ENCODE measurements around the gene GSX2.
A peak's percentile ranks its signal among the peaks of the same experiment; 100 is the strongest.
"Not testable (repeated sequence)": the region's sequence is repeated elsewhere in the genome, so short reads cannot be mapped to it uniquely, and the experiment has no call there.

The GSX2 gene

GRCh38 chr4:54099748-54100574, at the start of gene GSX2:
Gene GSX2, plus strand, starts transcription at chr4:54100163. Its CDS starts 182 bp downstream, at chr4:54100345.
- no peak for DNase-seq (ENCODE audit: insufficient read length, low spot score)

GRCh38 chr4:54050214-54050904, 49.6 kb upstream of the GSX2 start:
- FAIRE-seq (no peak), DNase-seq (ENCODE audit: insufficient read length, low spot score) (no peak)

More at GRCh38 chr4:54099748-54100574, at the start of gene GSX2:
- FAIRE-seq: no peak

- DNase-seq (ENCODE audit: insufficient read length, low spot score); FAIRE-seq: not testable (repeated sequence)
Observed at GRCh38 chr4:54053322-54053721, 46.6 kb upstream of the GSX2 start.

- no peak for FAIRE-seq
- DNase-seq (ENCODE audit: insufficient read length, low spot score): no peak
Observed at GRCh38 chr4:54054501-54054900, 45.5 kb upstream of the GSX2 start.

- FAIRE-seq (no peak), DNase-seq (ENCODE audit: insufficient read length, low spot score) (no peak)
Observed at GRCh38 chr4:54055494-54055893, 44.5 kb upstream of the GSX2 start.

GRCh38 chr4:54056360-54056759, 43.6 kb upstream of the GSX2 start:
- FAIRE-seq (no peak), DNase-seq (ENCODE audit: insufficient read length, low spot score) (no peak)

- FAIRE-seq: peak; percentile 63
- no peak for DNase-seq (ENCODE audit: insufficient read length, low spot score)
Observed at GRCh38 chr4:54058171-54058570, 41.8 kb upstream of the GSX2 start.

GRCh38 chr4:54060116-54060515, 39.8 kb upstream of the GSX2 start:
- FAIRE-seq (peak; percentile 75), DNase-seq (ENCODE audit: insufficient read length, low spot score) (no peak)

- peak; percentile 70 for FAIRE-seq
- no peak for DNase-seq (ENCODE audit: insufficient read length, low spot score)
Observed at GRCh38 chr4:54061067-54061466, 38.9 kb upstream of the GSX2 start.

GRCh38 chr4:54061873-54062272, 38.1 kb upstream of the GSX2 start:
- no peak for FAIRE-seq
- DNase-seq (ENCODE audit: insufficient read length, low spot score): no peak

GRCh38 chr4:54062392-54062791, 37.6 kb upstream of the GSX2 start:
- FAIRE-seq: no peak
- DNase-seq (ENCODE audit: insufficient read length, low spot score): no peak

GRCh38 chr4:54063229-54063628, 36.7 kb upstream of the GSX2 start:
- DNase-seq (ENCODE audit: insufficient read length, low spot score): no peak
- peak; percentile 73 for FAIRE-seq

GRCh38 chr4:54063737-54064316, 36.1 kb upstream of the GSX2 start:
- no peak for DNase-seq (ENCODE audit: insufficient read length, low spot score)
- FAIRE-seq: no peak

- DNase-seq (ENCODE audit: insufficient read length, low spot score) (peak; percentile 97), FAIRE-seq (peak; percentile 88)
Observed at GRCh38 chr4:54064317-54065111, 35.4 kb upstream of the GSX2 start, which contains the start of gene CHIC2. Gene CHIC2, minus strand, starts transcription at chr4:54064605. Its CDS starts 305 bp downstream, at chr4:54064300.

GRCh38 chr4:54065282-54066087, 34.5 kb upstream of the GSX2 start:
- DNase-seq (ENCODE audit: insufficient read length, low spot score) (no peak), FAIRE-seq (no peak)

- no peak for FAIRE-seq
- no peak for DNase-seq (ENCODE audit: insufficient read length, low spot score)
Observed at GRCh38 chr4:54066088-54066415, 33.9 kb upstream of the GSX2 start.

- DNase-seq (ENCODE audit: insufficient read length, low spot score) (no peak), FAIRE-seq (no peak)
Observed at GRCh38 chr4:54066718-54067129, 33.2 kb upstream of the GSX2 start.

- FAIRE-seq (no peak), DNase-seq (ENCODE audit: insufficient read length, low spot score) (no peak)
Observed at GRCh38 chr4:54067166-54067565, 32.8 kb upstream of the GSX2 start.

GRCh38 chr4:54073271-54073880, 26.6 kb upstream of the GSX2 start:
- DNase-seq (ENCODE audit: insufficient read length, low spot score): no peak
- FAIRE-seq: no peak

- no peak for FAIRE-seq
- DNase-seq (ENCODE audit: insufficient read length, low spot score): no peak
Observed at GRCh38 chr4:54074381-54074780, 25.6 kb upstream of the GSX2 start.

All from GM19239 (cell line).